Kidney capillary endothelial cell (primary cell): ENCODE results near the gene UTP15.

Source experiments
- DNase-seq: peaks from one replicate; pipeline ENCODE4 v3.0.0-alpha.2; 2018; ENCODE audit warnings: low spot score

Gene UTP15

GRCh38 chr5:73565139-73565968 lies at the start of gene UTP15, which contains the start of gene ANKRA2:
Gene UTP15 (plus strand): TSS chr5:73565743. CDS start chr5:73567345, 1,602 bp downstream.
Gene ANKRA2 (minus strand): TSS chr5:73565639. CDS start chr5:73562881, 2,758 bp downstream.
- peak; percentile 97 for DNase-seq

- DNase-seq = peak; percentile 79
Measured at GRCh38 chr5:73519531-73520283, 45.8 kb upstream of the UTP15 start.

GRCh38 chr5:73522989-73523388 lies 42.6 kb upstream of the UTP15 start:
- DNase-seq = no peak

GRCh38 chr5:73523861-73524260 lies 41.7 kb upstream of the UTP15 start:
- DNase-seq = no peak

- no peak for DNase-seq
Measured at GRCh38 chr5:73525606-73526203, 39.8 kb upstream of the UTP15 start.

GRCh38 chr5:73528248-73528647 lies 37.3 kb upstream of the UTP15 start:
- no peak for DNase-seq

- DNase-seq = no peak
Measured at GRCh38 chr5:73529081-73529480, 36.5 kb upstream of the UTP15 start.

- no peak for DNase-seq
Measured at GRCh38 chr5:73531356-73531755, 34.2 kb upstream of the UTP15 start.

- DNase-seq = no peak
Measured at GRCh38 chr5:73532195-73532594, 33.3 kb upstream of the UTP15 start.

GRCh38 chr5:73534011-73534644 lies 31.4 kb upstream of the UTP15 start:
- DNase-seq = no peak

- no peak for DNase-seq
Measured at GRCh38 chr5:73534971-73535370, 30.6 kb upstream of the UTP15 start.

- no peak for DNase-seq
Measured at GRCh38 chr5:73539730-73540129, 25.8 kb upstream of the UTP15 start.

GRCh38 chr5:73540192-73540591 lies 25.4 kb upstream of the UTP15 start:
- DNase-seq = peak; percentile 68

- DNase-seq = no peak
Measured at GRCh38 chr5:73542020-73542419, 23.5 kb upstream of the UTP15 start.

GRCh38 chr5:73544429-73545402 lies 20.8 kb upstream of the UTP15 start:
- DNase-seq = no peak

GRCh38 chr5:73545403-73545779 lies 20.2 kb upstream of the UTP15 start:
- no peak for DNase-seq

- no peak for DNase-seq
Measured at GRCh38 chr5:73550016-73550415, 15.5 kb upstream of the UTP15 start.

GRCh38 chr5:73552642-73553041 lies 12.9 kb upstream of the UTP15 start:
- DNase-seq = no peak

- DNase-seq = no peak
Measured at GRCh38 chr5:73558950-73559349, 6.6 kb upstream of the UTP15 start.

GRCh38 chr5:73564018-73564417 lies 1.5 kb upstream of the UTP15 start:
- DNase-seq = no peak

- DNase-seq = peak; percentile 7
Measured at GRCh38 chr5:73564675-73565074, 868 bp upstream of the UTP15 start.
